Activated CD4-positive, alpha-beta T cell treated with anti-CD3 and anti-CD28 coated beads, Interleukin-2, Interleukin-6, amounts not matched to agents 100 ng/mL and 50 ng/mL, durations not matched to agents 16 hours and 8 hours (primary cell): ENCODE measurements around the gene MAP3K15.

ENCODE experiments used
- DNase-seq: peaks from one replicate; pipeline ENCODE4 v3.0.0-alpha.2; 2020

Gene MAP3K15

GRCh38 chrX:19514791-19515614 lies at the start of gene MAP3K15:
Gene MAP3K15, minus strand, starts transcription at chrX:19515508. Its CDS starts 247 bp downstream, at chrX:19515261.
- DNase-seq: peak; percentile 11

GRCh38 chrX:19564606-19565005 lies 49.3 kb upstream of the MAP3K15 start:
- DNase-seq: no peak

- peak; percentile 58 for DNase-seq
Measured at GRCh38 chrX:19563746-19564145, 48.4 kb upstream of the MAP3K15 start.

- DNase-seq: peak; percentile 23
Measured at GRCh38 chrX:19563327-19563726, 48.0 kb upstream of the MAP3K15 start.

GRCh38 chrX:19560611-19561010 lies 45.3 kb upstream of the MAP3K15 start:
- DNase-seq: no peak

- DNase-seq: no peak
Measured at GRCh38 chrX:19557822-19558221, 42.5 kb upstream of the MAP3K15 start.

GRCh38 chrX:19556202-19556601 lies 40.9 kb upstream of the MAP3K15 start:
- peak; percentile 39 for DNase-seq

- DNase-seq: peak; percentile 27
Measured at GRCh38 chrX:19555683-19556082, 40.4 kb upstream of the MAP3K15 start.

GRCh38 chrX:19555236-19555635 lies 39.9 kb upstream of the MAP3K15 start:
- peak; percentile 14 for DNase-seq

- DNase-seq: peak; percentile 73
Measured at GRCh38 chrX:19554786-19555185, 39.5 kb upstream of the MAP3K15 start.

GRCh38 chrX:19552793-19553192 lies 37.5 kb upstream of the MAP3K15 start:
- no peak for DNase-seq

GRCh38 chrX:19549838-19550237 lies 34.5 kb upstream of the MAP3K15 start:
- peak; percentile 60 for DNase-seq

GRCh38 chrX:19548934-19549333 lies 33.6 kb upstream of the MAP3K15 start:
- DNase-seq: peak; percentile 16

- DNase-seq: peak; percentile 45
Measured at GRCh38 chrX:19548279-19548678, 33.0 kb upstream of the MAP3K15 start.

GRCh38 chrX:19545651-19546050 lies 30.3 kb upstream of the MAP3K15 start:
- DNase-seq: no peak

GRCh38 chrX:19544693-19545305 lies 29.5 kb upstream of the MAP3K15 start:
- DNase-seq: peak; percentile 75

GRCh38 chrX:19543951-19544381 lies 28.7 kb upstream of the MAP3K15 start:
- no peak for DNase-seq

GRCh38 chrX:19543020-19543715 lies 27.9 kb upstream of the MAP3K15 start:
- DNase-seq: no peak

GRCh38 chrX:19541931-19542330 lies 26.6 kb upstream of the MAP3K15 start:
- DNase-seq: no peak

- no peak for DNase-seq
Measured at GRCh38 chrX:19541196-19541595, 25.9 kb upstream of the MAP3K15 start.

- DNase-seq: no peak
Measured at GRCh38 chrX:19540076-19540475, 24.8 kb upstream of the MAP3K15 start.

- no peak for DNase-seq
Measured at GRCh38 chrX:19539665-19540064, 24.4 kb upstream of the MAP3K15 start.

- no peak for DNase-seq
Measured at GRCh38 chrX:19535476-19535875, 20.2 kb upstream of the MAP3K15 start.

GRCh38 chrX:19532709-19533108 lies 17.4 kb upstream of the MAP3K15 start:
- no peak for DNase-seq
